A673 (cell line): Measurements from ENCODE around the gene RACGAP1. TPM values are rescaled to one million over a fixed set of nuclear protein-coding genes. Genes with fewer than 3 reads are reported as not detected.
"Not testable (repeated sequence)": the region's sequence is repeated elsewhere in the genome, so short reads cannot be mapped to it uniquely, and the experiment has no call there.

ENCODE experiments used
- BruUV-seq: library from RNA; stranded (reverse); fragments of 400-500 nt; replicated peaks from 2 replicates; lab custom pipeline; 2021; lab: Mats Ljungman, UMichigan
- CTCF ChIA-PET: fragments of 300-600 bp; sonication (Branson Sonifier 250); formaldehyde crosslinking; loops from one replicate; lab custom pipeline; 2022; ENCODE audit warnings: antibody characterized with exemption; lab: Charles Lee
- POLR2A ChIA-PET: fragments of 300-600 bp; sonication (Branson Sonifier 250); formaldehyde crosslinking; loops from one replicate; lab custom pipeline; 2022; ENCODE audit warnings: antibody characterized with exemption; ENCODE audit not compliant: low non-redundant PET; lab: Charles Lee
- DNase-seq: peaks from one replicate; pipeline ENCODE4 v3.0.0-alpha.2; 2015; ENCODE audit warnings: low spot score
- H3K27ac ChIP-seq: fragments of 200-600 bp; sonication (generic); 2 replicates; pipeline ENCODE4 v1.5.1; 2016; ENCODE audit warnings: mixed run types, low read depth, mild to moderate bottlenecking, mixed read lengths, antibody characterized with exemption, low read length; ENCODE audit not compliant: poor library complexity, severe bottlenecking
- H3K27me3 ChIP-seq: fragments of 200-600 bp; sonication (generic); replicated peaks from 2 replicates; pipeline ENCODE4 v1.6.1; 2017; ENCODE audit warnings: mixed run types, low read depth, mild to moderate bottlenecking, mixed read lengths, antibody characterized with exemption, low read length; ENCODE audit not compliant: insufficient read depth, poor library complexity
- H3K36me3 ChIP-seq: fragments of 200-600 bp; sonication (generic); 2 replicates; pipeline ENCODE4 v1.6.1; 2016; ENCODE audit warnings: mixed run types, mild to moderate bottlenecking, mixed read lengths, antibody characterized with exemption, low read length; ENCODE audit not compliant: insufficient read depth, poor library complexity, severe bottlenecking
- H3K4me1 ChIP-seq: fragments of 200-600 bp; sonication (generic); 2 replicates; pipeline ENCODE4 v1.6.1; 2017; ENCODE audit warnings: mixed run types, mild to moderate bottlenecking, mixed read lengths, antibody characterized with exemption, low read length; ENCODE audit not compliant: insufficient read depth, poor library complexity, severe bottlenecking
- H3K4me3 ChIP-seq: fragments of 200-600 bp; sonication (generic); 2 replicates; pipeline ENCODE4 v1.5.1; 2016; ENCODE audit warnings: low read depth, mixed run types, mild to moderate bottlenecking, mixed read lengths, low read length; ENCODE audit not compliant: poor library complexity, severe bottlenecking
- H3K9me3 ChIP-seq: fragments of 200-600 bp; sonication (generic); 2 replicates; pipeline ENCODE4 v1.6.1; 2016; ENCODE audit warnings: mixed run types, low read depth, mild to moderate bottlenecking, mixed read lengths, antibody characterized with exemption, low read length; ENCODE audit not compliant: poor library complexity, severe bottlenecking
- CTCF ChIP-seq: fragments of 300-800, 200-600 bp; sonication (generic); conservative IDR thresholded peaks from 2 replicates; pipeline ENCODE4 v1.5.1; 2017; ENCODE audit warnings: low read depth, mild to moderate bottlenecking, antibody characterized with exemption, low read length, moderate library complexity, mixed read lengths
- EZH2 ChIP-seq: fragments of 200-600 bp; sonication (generic); IDR thresholded peaks from 2 replicates; pipeline ENCODE4 v1.6.1; 2017; ENCODE audit warnings: borderline replicate concordance, low read depth, mild to moderate bottlenecking, mixed read lengths, antibody characterized with exemption, low read length; ENCODE audit not compliant: poor library complexity, severe bottlenecking
- intact Hi-C: fragments of 100-400 bp; cut with micrococcal nuclease; formaldehyde crosslinking; loops from one replicate; pipeline ENCODE4 v1.10.0; 2022; ENCODE audit not compliant: unreplicated experiment
- total RNA-seq: library from RNA; stranded (reverse); gene quantifications from 2 replicates; pipeline ENCODE4 v1.2.3, GENCODE V29; 2021

The RACGAP1 gene
- total RNA-seq, 1 experiment from 2014 or later = 173 TPM

DNA sequence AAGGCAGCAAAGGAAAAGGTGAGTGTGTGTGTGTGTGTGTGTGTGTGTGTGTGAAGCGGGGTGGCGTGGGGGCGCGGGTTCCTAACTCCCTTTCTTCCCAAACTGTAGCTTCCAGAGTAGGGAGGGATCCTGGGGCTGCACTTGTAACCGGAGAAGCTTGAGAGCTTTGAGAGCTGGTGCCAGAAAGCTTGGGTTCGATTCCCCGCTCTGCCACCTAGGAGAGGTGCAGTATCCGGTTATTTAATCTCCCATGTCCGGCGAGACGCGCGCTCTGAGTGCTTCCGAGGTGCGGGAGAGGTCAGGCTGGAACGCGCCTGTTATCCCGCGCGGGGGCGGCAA lies 7.2 kb upstream of the RACGAP1 start:
- Histone ChIP-seq H3K4me3 (no peak overlapping the region), H3K27me3 (no peaks in the 10 kb centered on the region), H3K36me3 (no peaks in the 10 kb centered on the region), H3K27ac (no peak overlapping the region), H3K4me1 (no peaks in the 10 kb centered on the region), H3K9me3 (no peaks in the 10 kb centered on the region)
- TF ChIP-seq CTCF (no peak), EZH2 (no peak)
- ChIA-PET CTCF (interaction anchor here (0.7 kb wide), 1 partner anchor 23 kb away, joined by 3 read pairs; no protein-coding TSS in a partner anchor), POLR2A (interaction anchor here (0.5 to 0.6 kb wide), 2 partner anchors 125 to 189 kb away, joined by 3 read pairs; no protein-coding TSS in a partner anchor)
- DNase-seq = no peak
- BruUV-seq = no TSS peak
- intact Hi-C loops = no loop called here

- H3K9me3 ChIP-seq, BruUV-seq, H3K4me3 ChIP-seq, H3K4me1 ChIP-seq, H3K27me3 ChIP-seq, intact Hi-C loops, H3K36me3 ChIP-seq, DNase-seq, POLR2A ChIA-PET, H3K27ac ChIP-seq: not testable (repeated sequence)
- CTCF ChIA-PET = interaction anchor here (0.6 to 0.7 kb wide), 2 partner anchors 24 to 85 kb away, joined by 3 to 4 read pairs; no protein-coding TSS in a partner anchor
These were observed 5.2 kb upstream of the RACGAP1 start for GRCh38 chr12:50030449-50030848.

DNA sequence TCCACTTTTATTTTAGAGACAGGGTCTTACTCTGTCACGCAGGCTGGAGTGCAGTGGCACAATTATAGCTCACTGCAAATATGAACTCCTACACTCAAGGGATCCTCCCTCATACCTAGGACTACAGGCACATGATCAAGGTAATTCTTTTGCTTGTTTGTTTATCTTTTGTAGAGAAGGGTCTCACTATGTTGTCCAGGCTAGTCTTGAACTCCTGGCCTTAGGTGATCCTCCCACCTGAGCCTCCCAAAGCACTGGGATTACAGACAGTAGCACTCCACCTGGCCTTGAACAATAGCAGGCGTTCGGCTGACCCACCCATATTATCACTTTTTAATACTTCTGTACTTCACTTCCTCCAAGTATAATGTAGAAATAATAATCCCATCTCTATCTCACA lies 1.4 kb upstream of the RACGAP1 start:
- no peak for DNase-seq
- BruUV-seq = no TSS peak
- TF ChIP-seq EZH2 (no peak), CTCF (no peak)
- H3K36me3 ChIP-seq = peaks cover 12% of the 10 kb centered on the region
- H3K4me1 ChIP-seq = peaks cover 9% of the 10 kb centered on the region
- POLR2A ChIA-PET = no interaction called here
- no peaks in the 10 kb centered on the region for H3K9me3 ChIP-seq
- intact Hi-C loops = no loop called here
- H3K4me3 ChIP-seq = no peak overlapping the region
- CTCF ChIA-PET = no interaction called here
- no peaks in the 10 kb centered on the region for H3K27me3 ChIP-seq
- no peak overlapping the region for H3K27ac ChIP-seq

DNA sequence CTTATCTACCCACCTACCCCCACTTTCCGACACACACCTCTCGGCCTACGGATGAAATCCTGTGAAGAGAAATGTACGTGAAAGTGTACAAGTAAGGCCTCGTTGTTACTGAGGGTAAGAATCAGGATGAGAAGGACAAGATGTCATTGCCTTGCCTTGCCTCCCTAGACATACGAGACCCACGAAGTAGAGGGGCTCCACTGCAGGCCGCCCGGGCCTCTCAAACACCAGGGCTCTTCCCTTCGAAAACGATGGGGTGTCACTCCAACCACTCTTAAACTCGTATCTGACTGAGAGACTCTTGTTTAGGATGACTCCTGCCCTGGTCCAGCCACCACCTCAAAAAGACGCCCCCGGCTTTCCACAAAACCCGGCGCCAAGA lies 498 bp downstream of the RACGAP1 start:
- POLR2A ChIA-PET = no interaction called here
- peaks cover 14% of the 10 kb centered on the region for H3K36me3 ChIP-seq
- H3K9me3 ChIP-seq = no peaks in the 10 kb centered on the region
- intact Hi-C loops = no loop called here
- H3K4me3 ChIP-seq = peak overlapping the region; percentile 95
- TSS peak; percentile 45 for BruUV-seq
- TF ChIP-seq EZH2 (no peak), CTCF (no peak)
- H3K27ac ChIP-seq = peak overlapping the region; percentile 96
- H3K4me1 ChIP-seq = peaks cover 14% of the 10 kb centered on the region
- CTCF ChIA-PET = interaction anchor here (0.7 to 1.1 kb wide), 2 partner anchors 16 to 63 kb away, joined by 3 read pairs; no protein-coding TSS in a partner anchor
- no peaks in the 10 kb centered on the region for H3K27me3 ChIP-seq
- DNase-seq = peak; percentile 42
